GM12878 (cell line): ENCODE data around the gene SMPD3. TPM values are rescaled to one million over a fixed set of nuclear protein-coding genes. Genes with fewer than 3 reads are reported as not detected.

Experiments used
- ATAC-seq: fragments of 200-7000 bp; cut with Tn5 transposase; 3 replicates; pipeline ENCODE4 v1.9.1; 2020; ENCODE audit warnings: mild to moderate bottlenecking, moderate library complexity
- BruUV-seq: library from RNA; stranded (reverse); fragments of 400-500 nt; replicated peaks from 2 replicates; lab custom pipeline; 2021; lab: Mats Ljungman, UMichigan
- CTCF ChIA-PET: fragments of 300-600 bp; sonication (Branson Sonifier 250); formaldehyde crosslinking; extraction: SDS; loops from one replicate; lab custom pipeline; 2021; ENCODE audit warnings: inconsistent platforms; lab: Yijun Ruan, JAX
- POLR2A ChIA-PET: fragments of 350-600 bp; formaldehyde crosslinking; extraction: SDS; loops from one replicate; lab custom pipeline; 2021; ENCODE audit warnings: inconsistent platforms; lab: Charles Lee
- RAD21 ChIA-PET: fragments of 300-600 bp; sonication (Branson Sonifier 250); formaldehyde crosslinking; loops from one replicate; lab custom pipeline; 2023; ENCODE audit warnings: antibody characterized with exemption; ENCODE audit not compliant: unreplicated experiment; lab: Charles Lee
- SMC1A ChIA-PET: fragments of 300-600 bp; sonication (Branson Sonifier 250); formaldehyde crosslinking; loops from one replicate; lab custom pipeline; 2023; ENCODE audit not compliant: unreplicated experiment, uncharacterized antibody; lab: Charles Lee
- DNase-seq: peaks from one replicate; pipeline ENCODE4 v3.0.0-alpha.2; 2011; ENCODE audit warnings: low read depth, low spot score
- FAIRE-seq: peaks from 3 replicates; lab custom pipeline; 2011; peaks lifted over from hg19 to GRCh38; lab: Jason Lieb, UNC
- H2AFZ ChIP-seq: 2 replicates; pipeline ENCODE4 v1.6.0; 2011; ENCODE audit warnings: low read depth, low read length, control low read depth; ENCODE audit not compliant: control insufficient read depth
- H3K27ac ChIP-seq: 2 replicates; pipeline ENCODE4 v1.5.1; 2011; ENCODE audit warnings: control low read depth; ENCODE audit not compliant: control insufficient read depth, insufficient read depth
- H3K27me3 ChIP-seq, 2 experiments: replicated peaks in 1 of 2; 2 replicates each; pipeline versions ENCODE4 v1.6.0 to v1.6.1; 2011; ENCODE audit warnings: low read length in 1 of 2; ENCODE audit not compliant: control insufficient read depth in 2 of 2, insufficient read depth in 2 of 2
- H3K36me3 ChIP-seq, 2 experiments: 2 replicates each; pipeline ENCODE4 v1.5.1; 2011; ENCODE audit warnings: low read length in 1 of 2; ENCODE audit not compliant: control insufficient read depth in 2 of 2, insufficient read depth in 2 of 2
- H3K4me1 ChIP-seq: 2 replicates; pipeline ENCODE4 v1.6.1; 2011; ENCODE audit warnings: mild to moderate bottlenecking, low read length, moderate library complexity, mixed read lengths; ENCODE audit not compliant: control insufficient read depth, insufficient read depth
- H3K4me2 ChIP-seq: 2 replicates; pipeline ENCODE4 v1.6.0; 2011; ENCODE audit warnings: control low read depth; ENCODE audit not compliant: control insufficient read depth, insufficient read depth
- H3K4me3 ChIP-seq: fragments of 200-600 bp; sonication (generic); 2 replicates; pipeline ENCODE4 v1.5.1; 2016
- H3K79me2 ChIP-seq: 2 replicates; pipeline ENCODE4 v1.6.0; 2011; ENCODE audit warnings: low read length; ENCODE audit not compliant: control insufficient read depth, insufficient read depth
- H3K9ac ChIP-seq: 2 replicates; pipeline ENCODE4 v1.8.0; 2011; ENCODE audit warnings: low read length, control low read depth, mixed read lengths; ENCODE audit not compliant: control insufficient read depth, insufficient read depth
- H3K9me3 ChIP-seq: replicated peaks from 3 replicates; pipeline ENCODE4 v1.5.1; 2011; ENCODE audit warnings: mild to moderate bottlenecking, low read length; ENCODE audit not compliant: control insufficient read depth, insufficient read depth
- H4K20me1 ChIP-seq: 2 replicates; pipeline ENCODE4 v1.6.0; 2011; ENCODE audit not compliant: control insufficient read depth, insufficient read depth
- ESRRA ChIP-seq: IDR thresholded peaks from 2 replicates; pipeline ENCODE4 v1.6.1; 2012; ENCODE audit warnings: mild to moderate bottlenecking, low read length, improper control_type of control experiment
- NFXL1 ChIP-seq: fragments of 450-650 bp; IDR thresholded peaks from 2 replicates; pipeline ENCODE4 v1.6.1; 2017; ENCODE audit warnings: antibody characterized with exemption, mild to moderate bottlenecking, borderline replicate concordance
- NFYB ChIP-seq: IDR thresholded peaks from 2 replicates; pipeline ENCODE4 v1.6.1; 2011; ENCODE audit warnings: low read depth, mild to moderate bottlenecking, low read length, improper control_type of control experiment, moderate library complexity; ENCODE audit not compliant: insufficient read depth
- SMC3 ChIP-seq: IDR thresholded peaks from 2 replicates; pipeline ENCODE4 v1.6.1; 2011; ENCODE audit warnings: low read length, improper control_type of control experiment, borderline replicate concordance
- SPI1 ChIP-seq: IDR thresholded peaks from 2 replicates; pipeline ENCODE4 v1.6.1; 2011; ENCODE audit warnings: low read depth, mild to moderate bottlenecking, low read length, moderate library complexity, borderline replicate concordance; ENCODE audit not compliant: insufficient read depth
- STAT3 ChIP-seq: IDR thresholded peaks from 2 replicates; pipeline ENCODE4 v1.6.1; 2011; ENCODE audit warnings: low read depth, low read length, improper control_type of control experiment
- TCF3 ChIP-seq: IDR thresholded peaks from 2 replicates; pipeline ENCODE4 v1.6.1; 2012; ENCODE audit warnings: low read depth, mild to moderate bottlenecking, low read length, borderline replicate concordance; ENCODE audit not compliant: insufficient read depth
- WGBS: methylation state at CpG from one replicate; pipeline ENCODE4 v1.1.6; 2016; ENCODE audit warnings: low lambda C conversion rate; ENCODE audit not compliant: insufficient replicate concordance, insufficient coverage; ENCODE audit errors: missing lambda C conversion rate; 5-methylcytosine and 5-hydroxymethylcytosine counted together
- in situ Hi-C: fragments of 300-500 bp; cut with MboI; formaldehyde crosslinking; loops from 9 replicates; pipeline ENCODE4 v1.14.3; 2018; ENCODE audit warnings: mixed read lengths
- intact Hi-C: fragments of 100-400 bp; cut with micrococcal nuclease; formaldehyde crosslinking; loops from one replicate; pipeline ENCODE4 v1.14.2; 2022; ENCODE audit not compliant: unreplicated experiment
- polyA plus RNA-seq, 11 experiments: library from polyadenylated mRNA; depleted of rRNA in 4 of 11; unstranded in 6 of 11; stranded (reverse) in 5 of 11; fragments of >200 nt; fragmentation: Nextera tagmentation in 4 of 11; fragmentation: Illumina TruSeq in 1 of 11; extraction: Ambion mirVana in 4 of 11; extraction: Trizol in 1 of 11; gene quantifications; 1 replicate in 1 of 11; 2 replicates in 10 of 11; pipeline versions ENCODE4 v1.2.1 to v1.2.3, GENCODE V29; 2011 to 2016; ENCODE audit warnings: inconsistent platforms in 2 of 11, missing spikeins in 2 of 11, low read depth in 1 of 11
- total RNA-seq, 4 experiments: library from RNA; depleted of rRNA in 3 of 4; stranded (reverse); fragments of >200 nt in 3 of 4; fragmentation: Illumina TruSeq in 1 of 4; extraction: Trizol in 1 of 4; gene quantifications; 2 replicates each; pipeline versions ENCODE4 v1.2.1 to v1.2.3, GENCODE V29; 2013 to 2021
- TF ChIP-seq, protein P1 (sequence below): fragments of 450-650 bp; IDR thresholded peaks from 2 replicates; pipeline ENCODE4 v1.6.1; 2017; ENCODE audit warnings: mild to moderate bottlenecking, moderate library complexity
- TF ChIP-seq, protein P2 (sequence below): fragments of 450-650 bp; formaldehyde crosslinking; IDR thresholded peaks from 2 replicates; pipeline ENCODE4 v1.4.0; 2022; ENCODE audit warnings: mild to moderate bottlenecking, moderate library complexity
- TF ChIP-seq, protein P3 (sequence below): fragments of 450-650 bp; IDR thresholded peaks from 2 replicates; pipeline ENCODE4 v1.6.1; 2017; ENCODE audit warnings: mild to moderate bottlenecking, low read depth, inconsistent platforms; ENCODE audit not compliant: poor library complexity, severe bottlenecking

SMPD3 gene
- total and polyA plus RNA-seq, 10 of the 15 experiments (the other 5 are each of a cell fraction or from before 2014, with no cell fraction given) = 0.04 to 2.0 (median 1.2) TPM

DNA sequence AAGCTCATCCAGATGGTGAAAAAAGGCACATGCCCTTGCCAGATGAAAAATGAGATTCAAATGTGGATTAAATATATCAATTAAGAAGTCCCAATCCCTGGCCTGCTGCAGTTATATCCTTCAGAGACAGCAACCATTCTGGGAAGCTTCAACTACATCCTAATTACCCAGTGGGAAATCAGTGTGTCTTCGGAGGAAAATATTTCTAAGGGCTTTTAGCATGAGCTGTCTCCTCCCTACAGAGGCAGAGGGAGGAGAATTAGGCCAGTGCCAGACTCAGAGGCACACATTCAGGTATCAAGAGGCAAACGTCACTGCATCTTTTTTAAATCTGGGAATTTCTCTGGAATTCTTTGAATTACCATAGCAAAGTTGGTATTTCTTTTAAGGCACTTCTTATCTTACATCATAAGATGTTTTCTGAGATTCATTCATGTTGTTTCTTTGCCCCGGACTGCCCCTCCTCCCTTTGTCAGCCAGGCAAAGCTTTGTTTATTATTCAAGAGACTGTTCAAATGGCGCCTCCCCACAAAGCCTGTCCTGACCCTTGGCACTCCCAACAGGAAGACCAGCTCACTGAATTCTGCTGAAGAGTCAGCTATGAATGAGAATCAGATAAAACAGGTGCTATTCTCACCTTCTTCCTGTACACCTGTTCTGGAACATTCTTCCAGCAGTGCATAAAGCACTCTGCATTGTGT is 38.3 kb upstream of the SMPD3 start (continued):
- TF ChIP-seq, protein P1, sequence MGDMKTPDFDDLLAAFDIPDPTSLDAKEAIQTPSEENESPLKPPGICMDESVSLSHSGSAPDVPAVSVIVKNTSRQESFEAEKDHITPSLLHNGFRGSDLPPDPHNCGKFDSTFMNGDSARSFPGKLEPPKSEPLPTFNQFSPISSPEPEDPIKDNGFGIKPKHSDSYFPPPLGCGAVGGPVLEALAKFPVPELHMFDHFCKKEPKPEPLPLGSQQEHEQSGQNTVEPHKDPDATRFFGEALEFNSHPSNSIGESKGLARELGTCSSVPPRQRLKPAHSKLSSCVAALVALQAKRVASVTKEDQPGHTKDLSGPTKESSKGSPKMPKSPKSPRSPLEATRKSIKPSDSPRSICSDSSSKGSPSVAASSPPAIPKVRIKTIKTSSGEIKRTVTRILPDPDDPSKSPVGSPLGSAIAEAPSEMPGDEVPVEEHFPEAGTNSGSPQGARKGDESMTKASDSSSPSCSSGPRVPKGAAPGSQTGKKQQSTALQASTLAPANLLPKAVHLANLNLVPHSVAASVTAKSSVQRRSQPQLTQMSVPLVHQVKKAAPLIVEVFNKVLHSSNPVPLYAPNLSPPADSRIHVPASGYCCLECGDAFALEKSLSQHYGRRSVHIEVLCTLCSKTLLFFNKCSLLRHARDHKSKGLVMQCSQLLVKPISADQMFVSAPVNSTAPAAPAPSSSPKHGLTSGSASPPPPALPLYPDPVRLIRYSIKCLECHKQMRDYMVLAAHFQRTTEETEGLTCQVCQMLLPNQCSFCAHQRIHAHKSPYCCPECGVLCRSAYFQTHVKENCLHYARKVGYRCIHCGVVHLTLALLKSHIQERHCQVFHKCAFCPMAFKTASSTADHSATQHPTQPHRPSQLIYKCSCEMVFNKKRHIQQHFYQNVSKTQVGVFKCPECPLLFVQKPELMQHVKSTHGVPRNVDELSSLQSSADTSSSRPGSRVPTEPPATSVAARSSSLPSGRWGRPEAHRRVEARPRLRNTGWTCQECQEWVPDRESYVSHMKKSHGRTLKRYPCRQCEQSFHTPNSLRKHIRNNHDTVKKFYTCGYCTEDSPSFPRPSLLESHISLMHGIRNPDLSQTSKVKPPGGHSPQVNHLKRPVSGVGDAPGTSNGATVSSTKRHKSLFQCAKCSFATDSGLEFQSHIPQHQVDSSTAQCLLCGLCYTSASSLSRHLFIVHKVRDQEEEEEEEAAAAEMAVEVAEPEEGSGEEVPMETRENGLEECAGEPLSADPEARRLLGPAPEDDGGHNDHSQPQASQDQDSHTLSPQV = no peak
- TF ChIP-seq, all 136 proteins: peak for 0

DNA sequence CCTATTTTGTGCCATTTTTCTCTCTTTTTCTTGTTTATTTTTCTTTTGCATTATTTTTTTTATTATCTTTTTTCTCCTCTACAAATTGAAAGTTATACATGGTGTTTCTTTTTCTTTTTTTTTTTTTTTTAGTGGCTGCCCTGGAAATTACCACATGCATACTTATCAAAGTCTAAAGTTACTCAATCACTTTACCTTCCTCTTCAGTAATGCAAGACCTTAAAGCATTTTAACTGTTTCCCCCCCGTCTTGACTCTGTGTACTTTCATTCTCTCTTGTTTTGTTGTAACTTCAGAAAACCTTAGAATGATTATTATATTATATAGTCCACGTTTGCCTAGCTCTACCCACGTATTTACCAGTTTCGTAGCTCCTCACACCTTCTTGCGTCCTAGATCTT is 33.3 kb upstream of the SMPD3 start:
- Histone ChIP-seq H3K27ac (no peak overlapping the region), H3K36me3 (no peaks in the 10 kb centered on the region), H3K27me3 (no peaks in the 10 kb centered on the region), H3K9ac (no peak overlapping the region), H3K4me3 (no peak overlapping the region), H3K4me2 (no peak overlapping the region), H4K20me1 (no peaks in the 10 kb centered on the region), H3K79me2 (no peaks in the 10 kb centered on the region), H3K4me1 (no peaks in the 10 kb centered on the region), H3K9me3 (no peaks in the 10 kb centered on the region; the same call in 2 of the 3 replicates), H2AFZ (no peak overlapping the region)
- RAD21 ChIA-PET = no interaction called here
- POLR2A ChIA-PET = interaction anchor here (0.6 kb wide), 1 partner anchor 230 kb away, joined by 5 read pairs; no protein-coding TSS in a partner anchor
- SMC1A ChIA-PET = no interaction called here
- DNase-seq = no peak
- BruUV-seq = no TSS peak
- CTCF ChIA-PET = interaction anchor here (1.1 kb wide), 1 partner anchor 28 kb away, joined by 3 read pairs; no protein-coding TSS in a partner anchor
- no peak for FAIRE-seq
- ATAC-seq = no peak
- intact Hi-C loops (no loop called here), in situ Hi-C loops (no loop called here)
- 25% methylated on average over 5 of the region's 5 CpGs for WGBS
- TF ChIP-seq, protein P2, sequence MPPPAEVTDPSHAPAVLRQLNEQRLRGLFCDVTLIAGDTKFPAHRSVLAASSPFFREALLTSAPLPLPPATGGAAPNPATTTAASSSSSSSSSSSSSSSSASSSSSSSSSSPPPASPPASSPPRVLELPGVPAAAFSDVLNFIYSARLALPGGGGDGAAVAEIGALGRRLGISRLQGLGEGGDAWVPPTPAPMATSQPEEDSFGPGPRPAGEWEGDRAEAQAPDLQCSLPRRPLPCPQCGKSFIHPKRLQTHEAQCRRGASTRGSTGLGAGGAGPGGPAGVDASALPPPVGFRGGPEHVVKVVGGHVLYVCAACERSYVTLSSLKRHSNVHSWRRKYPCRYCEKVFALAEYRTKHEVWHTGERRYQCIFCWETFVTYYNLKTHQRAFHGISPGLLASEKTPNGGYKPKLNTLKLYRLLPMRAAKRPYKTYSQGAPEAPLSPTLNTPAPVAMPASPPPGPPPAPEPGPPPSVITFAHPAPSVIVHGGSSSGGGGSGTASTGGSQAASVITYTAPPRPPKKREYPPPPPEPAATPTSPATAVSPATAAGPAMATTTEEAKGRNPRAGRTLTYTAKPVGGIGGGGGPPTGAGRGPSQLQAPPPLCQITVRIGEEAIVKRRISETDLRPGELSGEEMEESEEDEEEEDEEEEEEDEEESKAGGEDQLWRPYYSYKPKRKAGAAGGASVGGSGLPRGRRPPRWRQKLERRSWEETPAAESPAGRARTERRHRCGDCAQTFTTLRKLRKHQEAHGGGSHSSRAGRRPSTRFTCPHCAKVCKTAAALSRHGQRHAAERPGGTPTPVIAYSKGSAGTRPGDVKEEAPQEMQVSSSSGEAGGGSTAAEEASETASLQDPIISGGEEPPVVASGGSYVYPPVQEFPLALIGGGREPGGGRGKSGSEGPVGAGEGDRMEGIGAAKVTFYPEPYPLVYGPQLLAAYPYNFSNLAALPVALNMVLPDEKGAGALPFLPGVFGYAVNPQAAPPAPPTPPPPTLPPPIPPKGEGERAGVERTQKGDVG (CRISPR knock-in tag) = no peak
- TF ChIP-seq TCF3 (no peak), NFXL1 (no peak), ESRRA (no peak), STAT3 (no peak), SMC3 (no peak), NFYB (no peak), SPI1 (no peak)
- TF ChIP-seq, protein P3, sequence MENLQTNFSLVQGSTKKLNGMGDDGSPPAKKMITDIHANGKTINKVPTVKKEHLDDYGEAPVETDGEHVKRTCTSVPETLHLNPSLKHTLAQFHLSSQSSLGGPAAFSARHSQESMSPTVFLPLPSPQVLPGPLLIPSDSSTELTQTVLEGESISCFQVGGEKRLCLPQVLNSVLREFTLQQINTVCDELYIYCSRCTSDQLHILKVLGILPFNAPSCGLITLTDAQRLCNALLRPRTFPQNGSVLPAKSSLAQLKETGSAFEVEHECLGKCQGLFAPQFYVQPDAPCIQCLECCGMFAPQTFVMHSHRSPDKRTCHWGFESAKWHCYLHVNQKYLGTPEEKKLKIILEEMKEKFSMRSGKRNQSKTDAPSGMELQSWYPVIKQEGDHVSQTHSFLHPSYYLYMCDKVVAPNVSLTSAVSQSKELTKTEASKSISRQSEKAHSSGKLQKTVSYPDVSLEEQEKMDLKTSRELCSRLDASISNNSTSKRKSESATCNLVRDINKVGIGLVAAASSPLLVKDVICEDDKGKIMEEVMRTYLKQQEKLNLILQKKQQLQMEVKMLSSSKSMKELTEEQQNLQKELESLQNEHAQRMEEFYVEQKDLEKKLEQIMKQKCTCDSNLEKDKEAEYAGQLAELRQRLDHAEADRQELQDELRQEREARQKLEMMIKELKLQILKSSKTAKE = no peak
